ENCODE data around the gene ELMO1.

DNA sequence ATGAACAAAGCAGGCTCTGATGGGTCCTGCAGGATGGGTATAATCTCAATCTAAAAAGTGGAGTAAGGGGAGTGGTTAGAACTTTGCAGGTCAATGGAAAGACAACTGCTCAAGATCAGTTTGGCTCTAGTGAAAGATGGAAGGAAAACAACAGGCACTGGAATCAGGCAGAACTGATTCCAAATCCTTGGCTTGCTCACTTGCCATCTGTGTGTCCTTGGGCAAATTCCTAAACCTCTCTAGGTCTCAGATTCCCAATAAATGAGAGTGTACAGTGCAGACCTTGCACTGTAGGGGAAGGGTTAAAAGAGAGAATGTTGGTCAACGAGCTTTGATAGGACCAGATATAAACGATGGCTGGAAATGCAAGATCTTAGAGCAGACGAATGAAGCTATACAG lies 538.3 kb downstream of the ELMO1 start:
- TF ChIP-seq POLR2AphosphoS5 (IDR thresholded peaks at IDR 0.05; ENCODE audit: low read depth, low read length), result no peak
- TF ChIP-seq, protein P1, sequence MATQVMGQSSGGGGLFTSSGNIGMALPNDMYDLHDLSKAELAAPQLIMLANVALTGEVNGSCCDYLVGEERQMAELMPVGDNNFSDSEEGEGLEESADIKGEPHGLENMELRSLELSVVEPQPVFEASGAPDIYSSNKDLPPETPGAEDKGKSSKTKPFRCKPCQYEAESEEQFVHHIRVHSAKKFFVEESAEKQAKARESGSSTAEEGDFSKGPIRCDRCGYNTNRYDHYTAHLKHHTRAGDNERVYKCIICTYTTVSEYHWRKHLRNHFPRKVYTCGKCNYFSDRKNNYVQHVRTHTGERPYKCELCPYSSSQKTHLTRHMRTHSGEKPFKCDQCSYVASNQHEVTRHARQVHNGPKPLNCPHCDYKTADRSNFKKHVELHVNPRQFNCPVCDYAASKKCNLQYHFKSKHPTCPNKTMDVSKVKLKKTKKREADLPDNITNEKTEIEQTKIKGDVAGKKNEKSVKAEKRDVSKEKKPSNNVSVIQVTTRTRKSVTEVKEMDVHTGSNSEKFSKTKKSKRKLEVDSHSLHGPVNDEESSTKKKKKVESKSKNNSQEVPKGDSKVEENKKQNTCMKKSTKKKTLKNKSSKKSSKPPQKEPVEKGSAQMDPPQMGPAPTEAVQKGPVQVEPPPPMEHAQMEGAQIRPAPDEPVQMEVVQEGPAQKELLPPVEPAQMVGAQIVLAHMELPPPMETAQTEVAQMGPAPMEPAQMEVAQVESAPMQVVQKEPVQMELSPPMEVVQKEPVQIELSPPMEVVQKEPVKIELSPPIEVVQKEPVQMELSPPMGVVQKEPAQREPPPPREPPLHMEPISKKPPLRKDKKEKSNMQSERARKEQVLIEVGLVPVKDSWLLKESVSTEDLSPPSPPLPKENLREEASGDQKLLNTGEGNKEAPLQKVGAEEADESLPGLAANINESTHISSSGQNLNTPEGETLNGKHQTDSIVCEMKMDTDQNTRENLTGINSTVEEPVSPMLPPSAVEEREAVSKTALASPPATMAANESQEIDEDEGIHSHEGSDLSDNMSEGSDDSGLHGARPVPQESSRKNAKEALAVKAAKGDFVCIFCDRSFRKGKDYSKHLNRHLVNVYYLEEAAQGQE (IDR thresholded peaks at IDR 0.05; ENCODE audit: low read depth), result no peak
- no peak for TF ChIP-seq POLR2A (IDR thresholded peaks at IDR 0.05; ENCODE audit: borderline replicate concordance, extremely low read depth, insufficient read depth, insufficient read length)
